ENCODE data around the gene ZNF189. TPM values are rescaled to one million over a fixed set of nuclear protein-coding genes. Genes with fewer than 3 reads are reported as not detected.

ZNF189 gene
- polyA plus RNA-seq, 3 donors: 0.72 to 1.8 (median 1.2) TPM

DNA sequence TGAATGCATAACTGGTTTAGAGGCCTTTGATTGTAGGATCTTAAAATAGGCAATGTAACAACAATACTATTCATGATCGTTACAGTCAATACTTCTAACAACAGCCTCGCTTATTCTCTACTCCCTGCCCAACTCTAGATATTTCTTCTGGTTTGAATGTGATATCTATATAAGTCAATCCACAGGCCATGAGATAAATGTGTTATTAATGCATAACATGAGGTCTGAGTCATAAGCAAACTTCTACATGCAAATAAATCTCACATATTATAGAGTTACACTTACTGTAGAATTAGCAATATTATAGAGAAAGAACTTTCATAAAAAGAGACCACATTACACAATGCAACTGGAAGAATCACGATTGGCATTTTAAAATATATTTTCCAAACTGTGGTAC, 39.9 kb downstream of the ZNF189 start:
- H3K4me1 ChIP-seq (ENCODE audit: control insufficient read depth in 1 of 2, insufficient read depth in 2 of 2, low read length in 2 of 2): no peaks in the 10 kb centered on the region
- H3K27me3 ChIP-seq (ENCODE audit: control insufficient read depth in 2 of 2, insufficient read depth in 2 of 2, low read length in 2 of 2): no peaks in the 10 kb centered on the region
- no peaks in the 10 kb centered on the region for H3K9me3 ChIP-seq (replicated peaks in 1 of 2; ENCODE audit: control insufficient read depth in 1 of 2, insufficient read depth in 1 of 2, low read length in 2 of 2)
- intact Hi-C loops (cut with micrococcal nuclease): no loop called here
- no peak overlapping the region for H3K4me2 ChIP-seq (replicated peaks; ENCODE audit: extremely low read depth, low read length, poor library complexity, severe bottlenecking)
- peaks cover 2% of the 10 kb centered on the region in 3 donors for H3K27me3 Mint-ChIP-seq (ENCODE audit: low read depth in 3 of 3)
- no peaks in the 10 kb centered on the region for H3K36me3 Mint-ChIP-seq
- no peaks in the 10 kb centered on the region for H3K4me1 Mint-ChIP-seq
- no peaks in the 10 kb centered on the region for H3K36me3 ChIP-seq (replicated peaks in 1 of 2; ENCODE audit: control insufficient read depth in 1 of 2, insufficient read depth in 2 of 2, low read length in 2 of 2)
- no peak overlapping the region for H2AFZ ChIP-seq (ENCODE audit: insufficient read depth, low read depth, low read length, poor library complexity, severe bottlenecking)
- H3K79me2 ChIP-seq (ENCODE audit: insufficient read depth, low read length): no peaks in the 10 kb centered on the region
- H3K27ac Mint-ChIP-seq: no peak overlapping the region
- H3K27ac ChIP-seq (ENCODE audit: low read depth in 1 of 2, low read length in 2 of 2): no peak overlapping the region
- no peak overlapping the region for H3K4me3 ChIP-seq (replicated peaks in 1 of 3; ENCODE audit: low read depth in 2 of 3, low read length in 3 of 3)
- no peak overlapping the region for H3K9ac ChIP-seq (ENCODE audit: insufficient read depth, low read length, poor library complexity, severe bottlenecking)
- TF ChIP-seq, protein P1, sequence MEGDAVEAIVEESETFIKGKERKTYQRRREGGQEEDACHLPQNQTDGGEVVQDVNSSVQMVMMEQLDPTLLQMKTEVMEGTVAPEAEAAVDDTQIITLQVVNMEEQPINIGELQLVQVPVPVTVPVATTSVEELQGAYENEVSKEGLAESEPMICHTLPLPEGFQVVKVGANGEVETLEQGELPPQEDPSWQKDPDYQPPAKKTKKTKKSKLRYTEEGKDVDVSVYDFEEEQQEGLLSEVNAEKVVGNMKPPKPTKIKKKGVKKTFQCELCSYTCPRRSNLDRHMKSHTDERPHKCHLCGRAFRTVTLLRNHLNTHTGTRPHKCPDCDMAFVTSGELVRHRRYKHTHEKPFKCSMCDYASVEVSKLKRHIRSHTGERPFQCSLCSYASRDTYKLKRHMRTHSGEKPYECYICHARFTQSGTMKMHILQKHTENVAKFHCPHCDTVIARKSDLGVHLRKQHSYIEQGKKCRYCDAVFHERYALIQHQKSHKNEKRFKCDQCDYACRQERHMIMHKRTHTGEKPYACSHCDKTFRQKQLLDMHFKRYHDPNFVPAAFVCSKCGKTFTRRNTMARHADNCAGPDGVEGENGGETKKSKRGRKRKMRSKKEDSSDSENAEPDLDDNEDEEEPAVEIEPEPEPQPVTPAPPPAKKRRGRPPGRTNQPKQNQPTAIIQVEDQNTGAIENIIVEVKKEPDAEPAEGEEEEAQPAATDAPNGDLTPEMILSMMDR (IDR thresholded peaks at IDR 0.05): no peak
- H3K4me3 Mint-ChIP-seq: no peak overlapping the region
- no peak for DNase-seq
- peaks cover 0 to 5% (median 2%) of the 10 kb centered on the region in 7 donors for H3K9me3 Mint-ChIP-seq
- no CpG with 5 or more reads among the region's 3 CpGs for WGBS (ENCODE audit: insufficient coverage)
- no peaks in the 10 kb centered on the region for H4K20me1 ChIP-seq (ENCODE audit: insufficient read depth, low read length)

DNA sequence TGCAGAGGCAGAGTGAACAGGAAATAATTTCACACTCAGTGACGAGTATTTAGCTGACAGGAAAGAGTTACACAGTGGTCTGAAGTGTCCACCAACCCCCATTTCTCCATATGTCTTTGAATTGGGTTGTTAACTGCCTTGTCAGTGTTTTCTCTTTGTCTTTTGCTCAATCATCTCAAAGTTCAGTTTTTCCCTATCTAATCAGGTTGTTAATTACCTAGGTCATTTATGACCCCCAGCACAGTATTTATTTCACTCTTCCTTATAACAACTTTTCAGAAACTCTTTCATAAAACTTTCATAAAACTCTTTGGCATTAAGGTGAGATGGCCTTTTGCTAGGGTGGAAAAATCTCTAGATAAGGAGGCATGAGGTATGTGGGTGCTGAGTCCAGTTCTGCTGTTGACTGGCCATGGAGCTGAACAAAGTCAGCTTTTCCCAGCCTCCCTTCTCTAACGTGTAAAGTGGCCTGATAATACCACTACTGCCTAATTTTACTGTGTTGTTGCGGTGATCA, 42.1 kb downstream of the ZNF189 start:
- intact Hi-C loops (cut with micrococcal nuclease): no loop called here
- Histone ChIP-seq H3K4me2 (replicated peaks; ENCODE audit: extremely low read depth, low read length, poor library complexity, severe bottlenecking) (no peak overlapping the region), H3K4me3 (replicated peaks in 1 of 3; ENCODE audit: low read depth in 2 of 3, low read length in 3 of 3) (no peak overlapping the region), H3K27me3 (ENCODE audit: control insufficient read depth in 2 of 2, insufficient read depth in 2 of 2, low read length in 2 of 2) (peaks cover 0 to 2% of the 10 kb centered on the region in 2 donors), H3K27ac (ENCODE audit: low read depth in 1 of 2, low read length in 2 of 2) (no peak overlapping the region), H3K9me3 (replicated peaks in 1 of 2; ENCODE audit: control insufficient read depth in 1 of 2, insufficient read depth in 1 of 2, low read length in 2 of 2) (no peaks in the 10 kb centered on the region), H3K9ac (ENCODE audit: insufficient read depth, low read length, poor library complexity, severe bottlenecking) (no peak overlapping the region), H3K4me1 (ENCODE audit: control insufficient read depth in 1 of 2, insufficient read depth in 2 of 2, low read length in 2 of 2) (no peaks in the 10 kb centered on the region), H4K20me1 (ENCODE audit: insufficient read depth, low read length) (no peaks in the 10 kb centered on the region), H3K79me2 (ENCODE audit: insufficient read depth, low read length) (no peaks in the 10 kb centered on the region), H2AFZ (ENCODE audit: insufficient read depth, low read depth, low read length, poor library complexity, severe bottlenecking) (no peak overlapping the region), H3K36me3 (replicated peaks in 1 of 2; ENCODE audit: control insufficient read depth in 1 of 2, insufficient read depth in 2 of 2, low read length in 2 of 2) (no peaks in the 10 kb centered on the region)
- H3K36me3 Mint-ChIP-seq: no peaks in the 10 kb centered on the region
- no peak overlapping the region for H3K4me3 Mint-ChIP-seq
- H3K4me1 Mint-ChIP-seq: peaks cover 6% of the 10 kb centered on the region
- no CpG with 5 or more reads among the region's 3 CpGs for WGBS (ENCODE audit: insufficient coverage)
- no peak overlapping the region for H3K27ac Mint-ChIP-seq
- peaks cover 0 to 4% (median 2%) of the 10 kb centered on the region in 3 donors for H3K27me3 Mint-ChIP-seq (ENCODE audit: low read depth in 3 of 3)
- TF ChIP-seq, protein P1 (IDR thresholded peaks at IDR 0.05): no peak
- H3K9me3 Mint-ChIP-seq: peaks cover 0 to 4% (median 2%) of the 10 kb centered on the region in 7 donors
- DNase-seq: no peak

Measured in CD14-positive monocyte (primary cell).